ENCODE data around the gene EGFL7. TPM values are rescaled to one million over a fixed set of nuclear protein-coding genes. Genes with fewer than 3 reads are reported as not detected.

EGFL7 gene
- total RNA-seq, 2 donors from 2014 or later, result 5.7 TPM; not detected in 1

DNA sequence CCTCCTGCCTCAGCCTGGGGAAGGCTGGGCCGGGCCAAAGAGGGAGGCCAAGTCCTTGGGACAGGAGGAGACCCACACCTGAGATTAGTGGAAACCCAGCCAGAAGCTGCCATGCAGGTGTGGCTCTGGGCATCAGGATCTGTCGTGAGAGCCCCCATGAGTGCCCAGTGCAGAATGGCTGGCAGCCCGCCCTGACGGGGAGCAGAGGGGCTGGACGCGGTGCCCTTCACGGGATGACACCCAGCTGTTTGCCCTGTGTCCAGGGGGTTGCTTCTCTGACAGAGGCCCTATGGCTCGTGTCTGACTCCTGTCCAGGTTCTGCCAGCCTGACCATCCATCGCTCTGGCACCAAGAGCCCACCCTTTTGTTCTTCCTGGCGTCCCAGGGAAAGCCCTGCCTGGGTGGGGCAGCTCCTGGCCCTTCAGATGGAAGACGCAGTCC lies 58.2 kb downstream of the EGFL7 start:
- peak overlapping the region; percentile 49 for H3K4me3 Mint-ChIP-seq
- peaks cover 3% of the 10 kb centered on the region for H3K27me3 Mint-ChIP-seq
- DNase-seq (no peak), ATAC-seq (no peak)
- H3K4me1 Mint-ChIP-seq, result peaks cover 6% of the 10 kb centered on the region
- no peak overlapping the region for H3K27ac Mint-ChIP-seq
- H3K9me3 ChIP-seq (ENCODE audit: control insufficient read depth, low read length, poor library complexity, severe bottlenecking), result no peaks in the 10 kb centered on the region
- H3K36me3 Mint-ChIP-seq (ENCODE audit: low read depth), result peaks cover 2% of the 10 kb centered on the region

DNA sequence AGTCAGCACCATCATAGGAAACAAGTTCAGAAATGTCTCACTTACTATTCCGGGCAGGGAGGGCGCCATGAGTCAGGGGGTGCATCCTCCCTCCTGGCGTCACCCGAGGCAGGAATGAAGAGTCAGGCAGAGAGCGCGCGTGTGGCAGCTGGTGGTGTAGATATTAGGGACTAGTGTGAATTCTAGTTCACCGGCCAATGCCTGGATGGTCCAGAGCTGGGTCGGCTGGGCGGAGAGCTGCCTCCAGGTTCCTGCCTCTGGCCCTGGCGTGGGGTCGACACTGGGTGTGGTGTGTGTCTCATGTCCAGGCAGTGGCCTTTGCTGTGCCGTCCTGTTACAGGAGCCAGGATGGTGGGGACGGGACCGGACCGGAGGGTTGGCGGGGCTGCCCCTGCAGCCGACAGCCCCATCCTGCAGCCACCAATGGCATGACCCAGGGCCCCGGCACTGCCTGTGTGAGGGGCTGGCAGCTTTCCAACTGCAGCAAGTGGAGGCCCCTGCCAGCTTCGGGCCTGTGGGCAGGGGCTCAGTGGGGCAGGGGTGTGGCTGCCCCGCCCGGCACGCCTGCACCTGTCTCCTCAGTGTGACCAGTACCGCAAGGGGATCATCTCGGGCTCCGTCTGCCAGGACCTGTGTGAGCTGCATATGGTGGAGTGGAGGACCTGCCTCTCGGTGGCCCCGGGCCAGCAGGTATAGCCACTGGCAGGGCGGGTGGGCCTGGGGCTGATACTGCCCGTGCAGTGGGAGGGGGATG lies 58.8 kb downstream of the EGFL7 start:
- Mint-ChIP-seq H3K36me3 (ENCODE audit: low read depth) (peaks cover 3% of the 10 kb centered on the region), H3K4me1 (peaks cover 10% of the 10 kb centered on the region), H3K4me3 (peak overlapping the region; percentile 49), H3K27me3 (no peaks in the 10 kb centered on the region), H3K27ac (no peak overlapping the region)
- DNase-seq (no peak), ATAC-seq (no peak)
- no peaks in the 10 kb centered on the region for H3K9me3 ChIP-seq (ENCODE audit: control insufficient read depth, low read length, poor library complexity, severe bottlenecking)

Other genes with a start within 250 kb of the EGFL7 start
- gene INPP5E, start 223.1 kb upstream of the EGFL7 start, total RNA-seq, result 10 to 100 TPM; 26.0 to 32.7 TPM
- gene SEC16A, start 179.9 kb upstream of the EGFL7 start, total RNA-seq, result 10 to 100 TPM; 71.7 to 74.7 TPM
- 10 to 100 TPM; 31.7 to 37.5 TPM for gene NOTCH1, start 116.9 kb upstream of the EGFL7 start, total RNA-seq
- gene AGPAT2, start 24.5 kb downstream of the EGFL7 start, total RNA-seq, result 1 to 10 TPM; 7.7 to 8.5 TPM
- 1 to 10 TPM; 1.3 to 3.2 TPM for gene DIPK1B, start 49.7 kb downstream of the EGFL7 start, total RNA-seq
- gene LCN10, start 80.0 kb downstream of the EGFL7 start, total RNA-seq, result under 1 TPM in 1 of 2 donors, not detected in 1; 0.90 TPM
- not detected for gene LCN6, start 85.6 kb downstream of the EGFL7 start, total RNA-seq
- gene LCN8, start 95.3 kb downstream of the EGFL7 start, total RNA-seq, result under 1 TPM in 1 of 2 donors, not detected in 1; 0.65 TPM
- gene LCN15, start 101.6 kb downstream of the EGFL7 start, total RNA-seq, result not detected
- gene TMEM141, start 128.4 kb downstream of the EGFL7 start, total RNA-seq, result 10 to 100 TPM; 16.5 to 21.8 TPM
- gene CCDC183, start 133.4 kb downstream of the EGFL7 start, total RNA-seq, result 1 to 10 TPM; 1.8 to 2.2 TPM
- gene RABL6, start 145.0 kb downstream of the EGFL7 start, total RNA-seq, result 10 to 100 TPM; 55.6 to 59.7 TPM
- 1 to 10 TPM; 2.9 to 3.7 TPM for gene AJM1, start 179.6 kb downstream of the EGFL7 start, total RNA-seq
- 10 to 100 TPM; 33.8 to 36.2 TPM for gene PHPT1, start 186.5 kb downstream of the EGFL7 start, total RNA-seq
- 1 to 10 TPM; 3.4 TPM for gene MAMDC4, start 189.4 kb downstream of the EGFL7 start, total RNA-seq
- 100 to 1,000 TPM; 212 to 224 TPM for gene EDF1, start 203.4 kb downstream of the EGFL7 start, total RNA-seq
- 10 to 100 TPM; 20.8 to 21.4 TPM for gene TRAF2, start 223.6 kb downstream of the EGFL7 start, total RNA-seq